Measurements from ENCODE around the gene ETFDH.
A peak's percentile ranks its signal among the peaks of the same experiment; 100 is the strongest.
"Not testable (repeated sequence)": the region's sequence is repeated elsewhere in the genome, so short reads cannot be mapped to it uniquely, and the experiment has no call there.

ETFDH gene

GRCh38 chr4:158644760-158645159, 27.3 kb upstream of the ETFDH start:
- TF ChIP-seq, protein P1, sequence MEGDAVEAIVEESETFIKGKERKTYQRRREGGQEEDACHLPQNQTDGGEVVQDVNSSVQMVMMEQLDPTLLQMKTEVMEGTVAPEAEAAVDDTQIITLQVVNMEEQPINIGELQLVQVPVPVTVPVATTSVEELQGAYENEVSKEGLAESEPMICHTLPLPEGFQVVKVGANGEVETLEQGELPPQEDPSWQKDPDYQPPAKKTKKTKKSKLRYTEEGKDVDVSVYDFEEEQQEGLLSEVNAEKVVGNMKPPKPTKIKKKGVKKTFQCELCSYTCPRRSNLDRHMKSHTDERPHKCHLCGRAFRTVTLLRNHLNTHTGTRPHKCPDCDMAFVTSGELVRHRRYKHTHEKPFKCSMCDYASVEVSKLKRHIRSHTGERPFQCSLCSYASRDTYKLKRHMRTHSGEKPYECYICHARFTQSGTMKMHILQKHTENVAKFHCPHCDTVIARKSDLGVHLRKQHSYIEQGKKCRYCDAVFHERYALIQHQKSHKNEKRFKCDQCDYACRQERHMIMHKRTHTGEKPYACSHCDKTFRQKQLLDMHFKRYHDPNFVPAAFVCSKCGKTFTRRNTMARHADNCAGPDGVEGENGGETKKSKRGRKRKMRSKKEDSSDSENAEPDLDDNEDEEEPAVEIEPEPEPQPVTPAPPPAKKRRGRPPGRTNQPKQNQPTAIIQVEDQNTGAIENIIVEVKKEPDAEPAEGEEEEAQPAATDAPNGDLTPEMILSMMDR (IDR thresholded peaks at IDR 0.05; ENCODE audit: insufficient read depth, low read depth, low read length, missing control alignments) = no peak
- no peak for DNase-seq (ENCODE audit: low read depth)
- no peak overlapping the region for H3K4me3 ChIP-seq (ENCODE audit: low read depth, low read length)

GRCh38 chr4:158649111-158649680, 22.9 kb upstream of the ETFDH start:
- H3K4me3 ChIP-seq (ENCODE audit: low read depth, low read length) = no peak overlapping the region
- TF ChIP-seq, protein P1 (IDR thresholded peaks at IDR 0.05; ENCODE audit: insufficient read depth, low read depth, low read length, missing control alignments) = no peak
- no peak for DNase-seq (ENCODE audit: low read depth)

DNA sequence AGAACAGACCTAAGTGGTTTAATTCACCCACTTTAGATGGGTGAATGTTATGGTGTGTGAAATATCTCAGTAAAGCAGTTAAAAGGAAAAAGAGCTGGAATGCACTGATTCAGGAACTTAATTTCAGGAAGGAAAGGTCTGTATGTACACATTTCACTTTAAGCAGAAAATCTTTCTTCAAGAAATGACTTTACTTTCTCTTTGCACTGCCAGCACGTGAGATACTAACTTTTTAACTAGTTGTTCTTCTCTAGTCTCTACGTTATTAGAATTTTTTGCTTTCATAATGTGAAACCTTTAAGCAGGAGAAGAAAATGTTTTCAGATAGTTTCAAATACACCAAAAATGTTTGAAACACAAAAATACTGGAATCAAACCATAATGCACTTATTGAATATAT, 19.2 kb upstream of the ETFDH start:
- TF ChIP-seq, protein P1 (IDR thresholded peaks at IDR 0.05; ENCODE audit: insufficient read depth, low read depth, low read length, missing control alignments) = no peak
- DNase-seq (ENCODE audit: low read depth) = no peak
- H3K4me3 ChIP-seq (ENCODE audit: low read depth, low read length) = peak overlapping the region; percentile 18; the same call in 1 of the 2 replicates

- no peak for DNase-seq (ENCODE audit: low read depth)
- H3K4me3 ChIP-seq (ENCODE audit: low read depth, low read length) = no peak overlapping the region
- TF ChIP-seq, protein P1 (IDR thresholded peaks at IDR 0.05; ENCODE audit: insufficient read depth, low read depth, low read length, missing control alignments) = no peak
Observed at GRCh38 chr4:158656439-158656838, 15.7 kb upstream of the ETFDH start.

DNA sequence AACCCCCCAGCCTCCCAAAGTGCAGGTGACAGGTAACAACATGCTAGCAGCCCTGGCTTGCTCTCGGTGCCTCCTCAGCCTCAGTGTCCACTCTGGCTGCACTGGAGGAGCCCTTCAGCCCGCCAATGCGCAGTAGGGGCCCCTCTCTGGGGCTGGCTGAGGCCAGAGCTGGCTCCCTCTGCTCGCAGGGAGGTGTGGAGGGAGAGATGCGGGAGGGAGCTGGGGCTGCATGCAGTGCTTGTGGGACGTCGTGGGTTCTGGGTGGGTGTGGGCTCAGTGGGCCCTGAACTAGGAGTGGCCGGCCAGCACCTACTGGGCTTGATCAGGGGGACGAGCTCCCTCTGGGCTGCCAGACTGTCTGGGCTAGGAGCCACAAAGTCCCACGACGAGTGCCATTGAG, 14.8 kb upstream of the ETFDH start:
- H3K4me3 ChIP-seq (ENCODE audit: low read depth, low read length) = no peak overlapping the region
- no peak for DNase-seq (ENCODE audit: low read depth)
- TF ChIP-seq, protein P1 (IDR thresholded peaks at IDR 0.05; ENCODE audit: insufficient read depth, low read depth, low read length, missing control alignments) = no peak

DNA sequence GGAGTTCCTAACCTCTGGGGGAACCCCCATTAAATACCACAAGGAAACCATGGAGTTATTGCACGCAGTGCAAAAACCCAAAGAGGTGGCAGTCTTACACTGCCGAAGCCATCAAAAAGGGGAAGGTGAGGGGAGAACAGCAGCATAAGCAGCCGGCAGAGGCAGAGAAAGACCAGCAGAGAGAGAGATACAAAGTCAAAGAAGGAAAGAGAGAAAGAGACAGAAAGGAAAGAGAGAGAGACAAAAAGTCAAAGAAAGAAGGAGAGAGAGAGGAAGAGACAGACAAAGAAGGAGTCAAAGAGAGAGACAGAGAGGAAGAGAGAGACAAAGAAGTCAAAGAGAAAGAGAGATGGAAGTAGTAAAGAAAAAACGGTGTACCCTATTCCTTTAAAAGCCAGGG, 8.8 kb upstream of the ETFDH start:
- not testable (repeated sequence) for DNase-seq (ENCODE audit: low read depth); H3K4me3 ChIP-seq (ENCODE audit: low read depth, low read length)

GRCh38 chr4:158663707-158664625, 8.1 kb upstream of the ETFDH start:
- not testable (repeated sequence) for DNase-seq (ENCODE audit: low read depth); H3K4me3 ChIP-seq (ENCODE audit: low read depth, low read length)

DNA sequence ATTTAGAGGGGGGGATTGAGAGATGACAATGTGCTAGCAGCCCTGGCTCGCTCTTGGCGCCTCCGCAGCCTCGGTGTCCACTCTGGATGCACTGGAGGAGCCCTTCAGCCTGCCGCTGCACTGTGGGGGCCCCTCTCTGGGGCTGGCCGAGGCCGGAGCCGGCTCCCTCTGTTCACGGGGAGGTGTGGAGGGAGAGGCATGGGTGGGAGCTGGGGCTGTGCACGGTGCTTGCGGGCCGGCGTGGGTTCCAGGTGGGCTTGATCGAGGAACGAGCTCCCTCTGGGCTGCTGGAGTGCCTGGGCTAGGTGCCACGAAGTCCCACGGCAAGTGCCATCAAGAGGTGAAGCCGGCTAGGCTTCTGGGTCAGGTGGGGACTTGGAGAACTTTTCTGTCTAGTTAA, 7.3 kb upstream of the ETFDH start:
- DNase-seq (ENCODE audit: low read depth) = no peak
- H3K4me3 ChIP-seq (ENCODE audit: low read depth, low read length) = no peak overlapping the region
- TF ChIP-seq, protein P1 (IDR thresholded peaks at IDR 0.05; ENCODE audit: insufficient read depth, low read depth, low read length, missing control alignments) = no peak

All from GM12865 (cell line).